ENCODE data around the gene ZNF69.
"Not testable (repeated sequence)": the region's sequence is repeated elsewhere in the genome, so short reads cannot be mapped to it uniquely, and the experiment has no call there.

ZNF69 gene

DNA sequence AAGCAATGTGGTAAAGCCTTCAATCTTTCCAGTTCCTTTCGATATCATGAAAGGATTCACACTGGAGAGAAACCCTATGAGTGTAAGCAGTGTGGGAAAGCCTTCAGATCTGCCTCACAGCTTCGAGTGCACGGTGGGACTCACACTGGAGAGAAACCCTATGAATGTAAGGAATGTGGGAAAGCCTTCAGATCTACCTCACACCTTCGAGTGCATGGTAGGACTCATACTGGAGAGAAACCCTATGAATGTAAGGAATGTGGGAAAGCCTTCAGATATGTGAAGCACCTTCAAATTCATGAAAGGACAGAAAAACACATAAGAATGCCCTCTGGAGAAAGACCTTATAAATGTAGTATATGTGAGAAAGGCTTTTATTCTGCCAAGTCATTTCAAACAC lies 61.6 kb downstream of the ZNF69 start:
- Histone ChIP-seq H3K36me3 (ENCODE audit: insufficient read depth, low read length) (peaks cover 78% of the 10 kb centered on the region), H3K4me1 (ENCODE audit: insufficient read depth, low read length) (no peaks in the 10 kb centered on the region), H3K4me3 (ENCODE audit: low read length) (no peak overlapping the region), H2AFZ (ENCODE audit: low read depth, low read length) (no peak overlapping the region), H3K27me3 (ENCODE audit: insufficient read depth, low read length) (no peaks in the 10 kb centered on the region), H3K9me3 (ENCODE audit: low read length) (peaks cover 82% of the 10 kb centered on the region)

- not testable (repeated sequence) for H2AFZ ChIP-seq (ENCODE audit: low read depth, low read length); H3K27me3 ChIP-seq (ENCODE audit: insufficient read depth, low read length); H3K4me1 ChIP-seq (ENCODE audit: insufficient read depth, low read length); H3K4me3 ChIP-seq (ENCODE audit: low read length)
- Histone ChIP-seq H3K36me3 (ENCODE audit: insufficient read depth, low read length) (peaks cover 73% of the 10 kb centered on the region), H3K9me3 (ENCODE audit: low read length) (peaks cover 78% of the 10 kb centered on the region)
Observed at GRCh38 chr19:11949614-11950080, 62.1 kb downstream of the ZNF69 start.

- Histone ChIP-seq H3K4me1 (ENCODE audit: insufficient read depth, low read length) (no peaks in the 10 kb centered on the region), H3K9me3 (ENCODE audit: low read length) (peaks cover 71% of the 10 kb centered on the region), H3K4me3 (ENCODE audit: low read length) (no peak overlapping the region), H2AFZ (ENCODE audit: low read depth, low read length) (no peak overlapping the region), H3K27me3 (ENCODE audit: insufficient read depth, low read length) (no peaks in the 10 kb centered on the region), H3K36me3 (ENCODE audit: insufficient read depth, low read length) (peaks cover 68% of the 10 kb centered on the region)
Observed at GRCh38 chr19:11950312-11950711, 62.7 kb downstream of the ZNF69 start.
